GOT3 (cell line): ENCODE results near the gene SLC6A3.

Source experiments
- DNase-seq: peaks from one replicate; lab custom pipeline; 2025; ENCODE audit warnings: mixed read lengths; lab: John Stamatoyannopoulos, UW

Gene SLC6A3

DNA sequence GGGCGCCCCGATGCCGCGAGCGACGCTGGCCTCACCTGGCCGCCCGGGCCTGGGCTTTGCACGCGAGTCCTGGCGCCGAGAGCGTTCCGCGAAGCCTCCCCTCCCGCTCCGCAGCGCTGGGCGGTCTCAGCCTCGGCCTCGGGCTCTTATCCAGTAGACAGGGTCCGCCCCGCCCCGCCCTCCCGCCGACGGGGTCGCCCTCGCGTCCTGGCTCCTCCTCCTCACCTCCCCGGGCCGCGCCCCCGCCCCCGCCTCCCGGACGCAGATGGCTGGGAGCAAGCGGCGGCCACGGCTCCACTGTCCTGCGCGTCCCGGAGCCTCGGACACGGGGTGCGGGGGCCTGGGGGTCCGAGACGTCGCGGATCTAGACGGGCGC is at the start of gene SLC6A3:
TSS of gene SLC6A3 (minus strand) at position 128 of the 376 bp plus-strand sequence. CDS start 2,243 bp downstream, outside the sequence.
- no peak for DNase-seq

DNA sequence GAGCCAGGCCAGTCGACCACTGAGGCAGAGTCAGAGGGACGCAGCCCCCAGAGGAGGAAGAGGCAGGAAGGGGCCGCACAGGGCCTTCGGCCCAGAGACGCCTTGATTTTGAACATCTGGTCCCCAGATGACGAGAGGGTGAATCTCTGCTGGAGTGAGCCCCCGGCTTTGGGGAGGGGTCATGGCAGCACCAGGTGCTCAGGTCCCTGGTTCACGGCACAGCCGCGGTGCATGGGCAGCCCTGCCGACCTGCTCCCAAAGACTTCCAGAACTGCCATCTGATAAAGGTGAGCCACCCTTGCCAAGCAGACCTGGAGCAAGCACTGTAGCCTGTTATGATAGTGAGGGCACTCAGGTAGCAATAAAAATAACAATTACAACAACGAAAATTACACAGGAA is 48.7 kb upstream of the SLC6A3 start:
- no peak for DNase-seq

DNA sequence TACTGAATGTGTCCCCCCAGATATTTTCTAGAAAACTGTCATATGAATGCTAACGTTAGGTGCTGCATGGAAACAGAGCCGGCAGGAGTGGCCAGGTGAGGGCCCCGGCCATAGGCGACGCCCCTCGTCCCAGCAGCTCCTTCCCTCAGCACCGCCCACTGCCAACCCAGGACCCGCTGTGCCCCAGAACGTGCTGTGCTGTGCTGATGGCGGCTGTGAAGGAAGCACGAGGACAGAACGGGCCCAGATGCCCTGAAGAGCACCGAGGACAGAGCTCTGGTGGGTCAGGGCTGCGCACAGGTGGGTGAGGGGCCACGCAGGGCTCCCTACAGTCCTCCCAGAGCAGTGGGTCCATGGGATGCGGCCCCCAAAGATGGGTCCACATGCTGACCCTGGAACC is 48.2 kb upstream of the SLC6A3 start:
- no peak for DNase-seq

DNA sequence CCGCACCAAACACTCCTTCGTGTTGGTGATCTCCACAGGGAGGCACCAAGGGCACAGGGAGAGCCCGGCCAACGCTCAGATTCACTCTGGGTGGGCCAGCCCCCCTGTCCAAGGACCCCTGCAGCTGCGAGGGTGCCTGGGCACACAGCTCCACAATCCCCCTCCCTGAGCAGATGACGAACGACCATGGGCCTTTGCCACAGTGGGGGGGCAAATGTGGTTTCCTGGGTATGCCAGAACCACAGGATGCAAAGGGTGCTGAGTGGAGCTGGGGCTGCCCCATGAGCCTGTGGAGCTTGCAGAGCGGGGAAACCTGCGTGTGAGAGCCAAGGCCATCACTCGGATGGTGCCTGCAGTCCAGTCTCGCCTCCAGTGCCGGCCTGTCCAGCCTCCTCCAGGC is 47.5 kb upstream of the SLC6A3 start:
- no peak for DNase-seq

DNA sequence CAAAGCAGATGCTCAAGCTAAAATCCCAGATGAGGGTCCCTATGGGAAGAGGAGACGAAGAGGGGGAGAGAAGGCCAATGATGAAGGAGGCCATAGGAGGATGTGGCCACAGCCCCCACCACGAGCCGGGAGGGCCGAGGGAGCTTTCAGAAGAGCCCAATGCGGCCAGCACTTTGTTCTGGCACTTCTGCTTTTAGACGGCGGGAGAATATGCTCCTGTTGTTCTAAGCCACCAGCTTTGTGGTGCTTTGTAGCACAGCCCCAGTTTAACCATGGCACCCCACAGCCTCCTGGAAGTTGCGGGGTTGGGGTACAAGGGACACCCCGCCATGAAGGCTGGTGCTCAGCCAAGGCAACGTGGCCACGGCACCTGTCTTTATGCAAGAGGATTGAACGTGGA is 45.1 kb upstream of the SLC6A3 start:
- no peak for DNase-seq

DNA sequence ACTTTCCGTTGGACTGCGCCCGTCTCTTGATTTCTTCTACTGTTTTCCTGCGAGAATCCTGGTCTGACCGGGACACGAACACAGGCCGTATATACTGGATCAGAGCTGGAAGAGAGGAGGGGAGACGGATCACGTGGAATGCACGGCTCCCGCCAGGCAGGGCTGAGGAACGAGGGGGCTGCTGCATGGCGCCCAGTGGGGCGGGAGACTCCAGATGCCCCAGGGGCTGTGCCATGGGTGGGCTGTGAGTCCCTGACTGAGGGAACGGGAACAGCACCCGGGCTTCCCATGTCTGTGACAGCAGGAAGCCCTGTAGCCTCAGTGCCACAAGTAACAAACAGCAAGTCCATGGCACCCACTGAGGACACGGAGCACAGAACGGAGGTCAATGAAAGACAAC is 44.5 kb upstream of the SLC6A3 start:
- no peak for DNase-seq

DNA sequence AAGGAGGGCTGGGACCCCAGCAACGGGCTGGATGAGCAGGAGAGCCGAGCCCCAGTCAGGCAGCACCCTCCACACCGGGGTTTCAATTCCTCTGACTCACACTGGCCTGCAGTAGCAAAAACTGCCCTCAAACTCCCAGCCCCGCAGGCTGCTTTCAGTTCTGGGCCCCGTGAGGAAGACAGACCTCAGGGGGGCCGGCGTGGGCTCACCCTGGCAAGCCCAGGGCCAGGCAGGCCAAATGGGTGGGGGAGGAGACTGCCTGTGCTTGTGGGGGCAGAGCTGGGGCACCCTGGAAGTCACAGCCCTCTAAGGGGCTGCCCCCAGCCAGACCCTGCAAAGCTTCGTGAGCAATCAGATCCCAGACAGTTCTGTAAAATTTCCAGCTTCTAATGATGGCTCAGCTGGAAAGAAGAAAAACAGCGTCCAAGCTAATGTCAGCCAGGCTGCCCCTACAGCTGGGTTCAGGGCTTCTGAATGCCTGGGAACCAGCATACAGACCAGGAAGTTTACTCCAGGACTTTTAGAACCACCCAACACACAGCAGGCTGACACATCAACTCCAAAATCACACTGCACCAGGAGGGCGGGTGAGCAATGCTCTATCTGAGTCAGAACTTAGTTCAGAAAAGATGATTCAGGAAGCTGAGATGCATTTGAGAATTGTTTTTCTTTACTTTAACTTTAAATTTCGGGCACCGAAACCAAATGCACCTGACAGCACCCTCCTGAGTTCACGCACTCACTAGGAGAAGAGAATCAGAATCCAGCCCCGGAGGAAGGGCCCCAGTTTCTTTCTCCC is 43.8 kb upstream of the SLC6A3 start:
- peak; percentile 23 for DNase-seq

DNA sequence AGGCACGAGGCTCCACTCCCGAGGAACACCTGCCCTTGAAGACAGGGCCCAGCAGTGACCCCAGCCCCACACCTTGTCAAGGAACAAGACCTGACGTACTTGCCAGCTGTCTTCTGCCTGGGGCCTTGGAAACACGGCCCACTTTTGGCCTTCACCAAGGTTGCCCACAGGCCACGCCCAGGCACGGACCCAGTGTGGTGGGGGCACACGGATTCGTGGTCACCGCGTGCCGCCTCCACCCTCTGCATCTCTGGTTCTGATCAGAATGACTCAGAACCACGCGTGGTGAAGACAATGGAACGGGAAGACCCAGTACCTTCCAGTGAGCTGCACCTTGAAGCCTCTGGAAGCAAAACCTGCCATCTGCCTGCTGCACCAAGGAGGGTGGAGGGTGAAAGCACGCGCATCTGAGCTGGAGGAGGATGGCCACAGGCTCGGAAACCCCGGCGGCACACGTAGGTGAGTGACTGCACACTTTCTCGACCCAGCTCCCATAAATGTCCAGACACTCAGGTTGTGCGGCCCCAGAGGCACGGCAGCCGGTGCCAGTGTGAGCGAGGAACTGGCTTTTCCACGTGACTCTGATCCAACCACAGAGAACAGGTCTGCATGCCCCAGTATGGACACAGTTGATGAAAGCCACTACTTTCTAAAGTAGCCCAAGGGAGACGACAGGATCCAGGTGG is 42.0 kb upstream of the SLC6A3 start:
- DNase-seq, result no peak

DNA sequence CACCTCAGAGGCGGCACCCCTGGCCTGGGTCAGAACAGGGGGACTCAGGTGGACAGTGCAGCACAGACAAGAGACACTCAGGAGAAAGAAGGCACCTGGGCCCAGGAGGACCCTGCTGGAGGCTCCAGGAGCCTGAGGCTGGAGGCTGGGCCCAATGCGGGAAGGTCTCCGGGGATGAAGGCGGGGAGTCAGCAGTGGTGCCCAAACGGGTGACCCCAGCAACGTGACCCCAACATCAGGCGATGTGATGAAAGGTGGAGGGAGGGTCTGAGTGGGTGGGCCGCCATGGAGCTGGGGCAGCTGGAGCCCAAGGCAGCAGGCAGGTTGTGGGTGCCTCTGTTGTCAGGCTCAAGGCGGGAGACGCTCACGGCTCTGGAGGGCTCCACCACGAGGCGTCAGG is 41.0 kb upstream of the SLC6A3 start:
- DNase-seq, result no peak

DNA sequence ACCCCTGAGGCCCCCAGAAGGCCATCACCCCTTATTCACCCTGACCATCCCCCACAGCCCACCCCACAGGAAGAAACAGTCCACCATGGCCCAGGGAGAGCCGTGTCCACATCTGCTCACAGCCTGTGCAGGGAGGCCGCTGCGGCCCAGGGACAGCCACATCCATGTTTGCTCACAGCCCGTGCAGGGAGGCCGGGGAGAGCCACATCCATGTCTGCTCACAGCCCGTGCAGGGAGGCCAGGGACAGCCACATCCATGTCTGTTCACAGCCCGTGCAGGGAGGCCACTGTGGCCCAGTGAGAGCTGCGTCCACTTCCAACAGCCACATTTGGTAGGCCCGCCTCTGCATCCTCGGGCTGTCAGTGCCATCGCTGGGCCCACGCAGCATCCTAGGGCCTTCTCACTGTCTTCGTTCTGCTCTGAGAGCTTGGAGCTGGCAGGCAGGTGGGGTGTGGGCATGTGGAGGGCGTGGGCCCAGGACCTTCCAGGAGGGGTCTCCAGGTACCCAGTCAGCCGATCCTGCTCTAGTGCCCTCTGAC is 40.4 kb upstream of the SLC6A3 start:
- no peak for DNase-seq

DNA sequence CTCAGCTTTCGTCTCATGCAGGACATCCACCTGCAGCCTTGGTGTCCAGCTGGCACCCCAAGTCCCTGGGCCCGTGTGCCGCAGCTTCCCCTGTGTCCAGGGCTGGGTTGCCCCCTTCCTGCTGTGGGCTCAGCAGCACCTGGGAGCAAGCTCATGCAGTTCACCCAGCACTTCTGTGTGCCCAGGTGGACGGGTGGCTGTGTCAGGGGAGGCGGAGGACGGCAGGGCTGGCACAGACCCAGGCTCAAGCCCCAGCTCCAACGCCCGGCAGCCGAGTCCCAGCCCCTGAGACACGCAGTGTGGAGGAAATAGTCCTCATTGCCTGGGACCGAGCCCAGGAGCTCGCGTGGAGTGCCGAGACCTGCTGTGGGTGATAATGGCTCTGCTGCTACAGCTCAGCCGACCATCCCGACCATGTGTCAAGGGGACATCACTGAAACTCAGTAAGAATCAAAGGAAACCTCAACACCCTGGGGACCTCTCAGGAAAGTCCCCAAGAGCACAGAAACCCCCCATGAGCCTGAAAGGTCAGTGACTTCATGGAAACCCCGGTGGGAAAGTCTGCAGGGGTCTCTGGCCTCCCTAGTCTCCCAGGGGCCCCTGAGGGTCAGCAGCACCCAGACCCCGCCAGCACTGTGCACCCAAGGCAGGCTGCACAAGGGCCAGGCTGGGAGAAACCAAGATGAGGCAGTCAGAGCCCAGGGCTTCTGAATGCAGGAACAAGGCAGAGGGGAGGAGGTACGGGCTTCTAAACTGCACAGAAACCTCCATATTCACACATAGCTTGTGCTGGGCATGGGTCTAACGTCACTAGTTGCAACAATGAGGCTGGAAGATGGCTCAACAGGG is 39.7 kb upstream of the SLC6A3 start:
- no peak for DNase-seq

DNA sequence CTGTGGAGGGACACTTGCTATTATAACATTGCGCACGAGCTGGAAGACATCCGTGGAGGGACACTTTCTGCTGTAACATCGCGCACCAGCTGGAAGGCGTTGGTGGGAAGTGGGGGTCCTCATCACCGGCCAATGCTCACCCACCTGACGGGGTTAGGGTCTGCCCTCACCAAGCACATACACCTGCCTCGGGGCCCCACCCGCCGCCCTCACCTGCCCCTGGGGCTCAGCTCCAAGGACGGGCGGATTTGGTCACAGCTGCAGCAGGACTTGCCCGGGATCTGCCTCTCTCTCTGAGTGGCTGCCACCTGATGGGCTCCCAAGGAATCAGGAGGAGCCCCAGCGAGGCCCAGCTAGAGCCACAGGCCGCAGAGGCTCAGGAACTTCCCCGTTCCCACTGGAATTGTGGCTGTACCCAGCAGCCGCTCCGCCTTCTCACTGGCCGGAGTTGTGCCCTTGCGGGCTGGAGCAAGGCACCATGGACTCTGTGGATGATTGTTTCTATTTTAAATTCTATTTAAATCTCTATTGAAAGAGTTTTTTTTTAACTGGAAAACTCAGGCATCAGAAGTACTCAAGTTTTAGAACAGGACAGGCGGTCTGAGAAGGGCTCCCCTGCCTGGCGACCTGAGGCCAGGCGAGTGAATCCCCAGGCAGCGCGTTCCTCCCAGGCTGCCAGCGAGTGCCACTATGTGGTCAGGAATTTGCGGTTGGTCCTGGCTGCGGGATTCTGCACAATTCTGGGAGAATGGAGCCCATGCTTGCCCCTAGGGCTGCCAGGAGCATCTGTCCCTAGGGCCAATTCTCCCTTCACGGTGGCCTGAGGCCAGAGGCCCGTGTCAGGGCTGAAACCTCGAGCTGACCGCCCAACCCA is 38.9 kb upstream of the SLC6A3 start:
- DNase-seq, result no peak

DNA sequence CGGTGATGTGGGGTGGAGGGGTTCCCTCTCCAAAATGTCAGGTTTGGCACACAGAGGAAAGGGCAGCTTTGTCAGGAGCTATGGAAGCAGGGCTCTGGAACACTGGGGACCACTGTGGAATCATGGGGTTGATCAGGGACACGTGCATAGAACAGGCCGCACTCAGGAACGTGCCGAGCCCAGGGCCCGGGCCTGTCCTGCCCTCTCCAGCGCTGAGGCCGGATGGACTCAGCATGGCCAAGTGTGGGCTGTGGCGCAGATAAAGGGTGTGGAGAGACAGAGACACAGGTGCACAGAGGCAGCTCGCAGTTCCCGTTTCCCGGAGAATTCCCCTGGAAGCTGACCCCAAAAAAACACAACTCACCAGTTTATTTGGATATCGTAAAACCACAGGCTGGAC is 37.8 kb upstream of the SLC6A3 start:
- no peak for DNase-seq

DNA sequence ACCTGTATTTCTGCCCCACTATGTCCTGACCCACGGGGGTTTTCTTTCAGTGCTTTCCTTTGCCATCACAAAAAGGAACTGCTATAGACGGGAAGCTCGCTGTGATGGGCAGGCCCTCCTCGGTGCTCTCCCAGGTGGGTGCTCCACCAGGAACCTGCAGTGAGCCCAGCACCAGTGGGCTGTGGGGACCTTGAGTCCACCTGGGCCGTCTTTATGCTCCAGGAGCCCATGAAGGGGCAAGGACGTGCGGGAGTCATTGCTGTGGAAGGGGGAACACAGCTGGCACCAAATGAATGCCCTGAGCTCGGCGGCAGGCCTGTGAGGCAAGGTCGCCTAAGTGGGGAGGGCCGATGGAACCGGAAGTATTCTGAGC is 36.7 kb upstream of the SLC6A3 start:
- DNase-seq, result no peak

DNA sequence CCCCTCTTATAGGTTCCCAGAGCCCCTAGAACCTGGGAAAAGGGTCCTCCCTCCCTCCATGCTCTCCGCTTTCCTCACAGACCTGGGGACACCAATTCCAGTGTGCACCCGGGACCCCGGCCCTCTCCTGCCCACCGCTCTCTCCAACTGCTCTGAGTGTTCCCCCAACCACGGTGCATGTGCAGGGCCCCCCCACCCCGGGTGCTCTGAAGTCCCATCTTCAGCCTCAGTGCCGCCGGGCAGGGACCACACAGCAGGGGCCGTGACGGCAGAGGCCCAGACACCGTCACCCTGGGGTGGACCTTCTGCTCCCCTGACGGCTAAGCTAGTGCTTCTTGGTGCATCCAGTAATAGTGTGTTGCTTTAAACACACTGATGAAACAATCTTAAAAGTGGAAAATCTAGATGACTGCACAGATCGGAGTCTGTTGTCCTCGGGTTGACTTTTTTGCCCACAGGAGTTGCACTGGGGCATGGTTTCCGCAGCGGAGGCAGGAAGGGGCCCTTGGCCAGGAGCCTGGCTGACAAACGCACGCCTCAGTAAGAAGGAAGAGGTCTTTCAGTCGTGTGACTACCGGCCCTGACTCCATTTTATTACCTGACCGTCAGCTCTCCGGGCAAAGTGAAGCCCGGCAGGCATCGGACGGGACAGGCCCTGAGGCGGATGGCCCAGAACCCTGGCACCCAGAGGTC is 36.2 kb upstream of the SLC6A3 start:
- no peak for DNase-seq

DNA sequence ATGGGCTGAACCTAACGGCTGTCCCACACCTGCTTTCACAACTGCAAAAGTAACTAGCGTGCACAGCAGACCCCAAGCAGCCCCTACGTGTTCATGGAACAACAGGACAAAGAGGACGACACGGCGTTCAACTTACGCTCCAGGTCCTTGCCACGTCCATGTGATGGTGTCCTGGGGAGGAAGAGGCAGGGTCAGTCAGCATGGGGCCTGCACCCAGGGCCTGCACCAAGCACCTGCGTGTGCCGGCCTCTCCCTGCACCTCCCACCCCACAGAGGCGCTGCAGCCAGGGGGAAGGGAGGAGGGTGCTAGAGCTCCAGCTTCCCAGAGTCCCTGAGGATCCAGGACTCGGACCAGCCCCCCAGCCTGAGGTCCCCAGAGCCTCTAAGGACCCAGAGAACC is 35.6 kb upstream of the SLC6A3 start:
- DNase-seq, result no peak

DNA sequence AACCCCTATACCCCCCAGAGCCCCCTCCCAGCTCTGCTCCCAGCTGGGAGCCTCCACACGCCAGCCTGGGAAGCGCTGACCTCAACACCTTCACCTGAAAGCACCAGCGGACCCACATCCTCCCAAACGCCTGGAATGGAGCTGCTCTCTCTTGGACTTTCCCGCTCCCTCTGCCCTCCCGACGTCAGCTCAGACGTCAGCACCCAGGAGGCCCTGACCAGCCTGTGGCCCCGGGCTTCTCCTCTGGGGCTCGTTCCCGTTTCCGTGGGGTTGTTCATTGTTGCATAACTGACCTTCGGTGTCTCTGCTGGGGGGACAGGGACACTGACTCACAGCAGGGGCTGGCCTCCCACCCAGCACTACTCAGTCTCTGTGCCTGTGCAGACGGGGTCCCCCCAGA is 35.0 kb upstream of the SLC6A3 start:
- no peak for DNase-seq

DNA sequence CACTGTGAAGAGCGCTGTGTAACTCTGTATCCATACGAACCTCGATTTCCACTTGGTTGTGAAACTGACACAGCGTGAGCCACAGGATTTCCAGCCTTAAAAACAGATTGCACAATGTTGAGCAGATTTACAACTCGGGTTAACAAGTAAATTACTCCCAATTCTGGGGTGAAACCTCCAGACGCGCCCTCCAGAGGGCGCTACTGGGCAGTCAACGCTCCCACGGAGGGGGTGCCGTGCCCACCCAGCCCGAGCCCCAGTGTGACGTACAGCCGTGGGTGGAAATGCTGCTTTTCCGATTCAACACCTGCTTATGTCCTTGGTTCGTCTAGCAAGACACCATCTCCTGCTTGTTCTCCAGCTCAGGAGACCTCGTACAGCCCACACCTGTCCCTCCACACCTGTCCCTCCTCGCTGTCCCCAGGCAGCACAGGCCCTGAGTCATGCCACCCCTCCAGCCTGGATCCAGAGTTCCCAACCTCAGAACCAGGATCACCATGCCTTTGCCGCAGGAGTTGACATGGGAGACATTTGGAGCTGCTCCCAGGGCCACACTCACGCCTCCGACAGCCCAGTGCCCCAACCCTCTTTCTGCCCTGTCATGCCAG is 34.4 kb upstream of the SLC6A3 start:
- DNase-seq, result no peak

DNA sequence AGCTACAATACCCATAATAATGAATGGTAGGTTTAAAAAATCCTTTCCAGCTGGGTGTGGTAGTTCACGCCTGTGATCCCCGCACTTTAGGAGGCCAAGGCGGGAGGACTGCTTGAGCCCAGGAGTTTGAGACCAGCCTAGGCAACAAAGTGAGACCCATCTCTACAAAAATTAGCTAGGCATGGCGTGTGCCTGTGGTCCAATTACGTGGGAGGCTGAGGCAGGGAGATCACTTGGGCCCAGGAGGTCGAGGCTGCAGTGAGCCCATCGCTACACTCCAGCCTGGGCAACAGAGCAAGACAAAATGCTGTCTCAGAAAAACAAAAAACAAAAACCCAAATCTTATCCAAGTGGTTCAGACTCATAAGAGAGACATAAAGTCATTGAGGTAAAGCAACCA is 33.8 kb upstream of the SLC6A3 start:
- DNase-seq, result no peak

DNA sequence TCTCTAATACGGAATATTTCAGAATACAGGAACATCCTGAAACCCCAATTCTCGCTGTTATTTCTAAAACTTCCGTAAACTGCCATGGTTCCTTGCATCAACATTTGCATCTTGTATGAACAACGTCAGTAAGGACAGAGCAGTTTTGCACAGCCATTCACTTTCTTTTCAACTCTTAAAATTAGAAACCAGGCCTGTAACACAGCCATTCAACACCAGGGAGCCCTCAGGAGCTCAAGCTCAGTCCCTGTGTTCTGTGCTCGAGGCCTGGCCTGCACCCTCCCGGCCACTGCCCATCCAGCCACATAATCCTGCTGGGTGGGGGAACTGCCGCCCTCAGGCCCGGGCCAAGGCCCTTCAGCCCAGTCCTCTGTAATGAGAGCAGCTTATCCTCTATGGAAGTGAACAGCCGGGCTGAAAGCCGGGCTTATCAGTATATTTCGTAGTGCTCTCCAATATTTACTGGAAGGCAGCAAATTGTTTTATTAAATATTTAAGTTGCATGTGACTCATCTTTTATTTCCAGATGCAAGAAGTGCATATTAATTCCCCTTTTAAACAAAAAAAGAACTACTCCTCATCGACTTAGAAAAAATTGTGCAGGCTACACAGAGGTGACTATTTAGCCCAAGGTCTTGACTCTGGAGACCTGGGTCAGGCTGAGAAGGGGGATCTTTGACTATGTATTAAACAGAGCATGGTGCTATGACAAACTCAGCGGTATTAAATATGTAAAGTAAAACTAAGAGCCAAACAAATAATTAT is 33.2 kb upstream of the SLC6A3 start:
- no peak for DNase-seq
